Common myeloid progenitor, CD34-positive (primary cell): ENCODE measurements around the gene RUSF1.

Source experiments
- CTCF ChIA-PET: fragments of 350-600 bp; sonication (Branson Sonifier 250); formaldehyde crosslinking; loops from one replicate; lab custom pipeline; 2021; ENCODE audit warnings: antibody characterized with exemption; lab: Charles Lee
- POLR2A ChIA-PET: fragments of 350-600 bp; sonication (Branson Sonifier 250); formaldehyde crosslinking; loops from one replicate; lab custom pipeline; 2021; ENCODE audit warnings: antibody characterized with exemption; lab: Charles Lee
- DNase-seq, 3 donors: peaks; one replicate each; pipeline versions ENCODE4 v3.0.0 to v3.0.0-alpha.2; 2013
- H3K27ac ChIP-seq, 2 experiments: 1 replicate in 1 of 2; 2 replicates in 1 of 2; pipeline ENCODE4 v1.7.0; 2013; ENCODE audit warnings: inconsistent platforms in 2 of 2, low read length in 2 of 2, mild to moderate bottlenecking in 2 of 2, low read depth in 1 of 2, moderate library complexity in 1 of 2; ENCODE audit not compliant: severe bottlenecking in 2 of 2, insufficient read depth in 1 of 2, poor library complexity in 1 of 2
- H3K27me3 ChIP-seq, 5 experiments: replicated peaks in 2 of 5; 1 replicate in 3 of 5; 2 replicates in 2 of 5; pipeline versions ENCODE4 v1.6.1 to v1.7.0; 2013; ENCODE audit warnings: low read length in 4 of 5, mild to moderate bottlenecking in 2 of 5, moderate library complexity in 2 of 5, inconsistent platforms in 1 of 5; ENCODE audit not compliant: insufficient read depth in 5 of 5, control insufficient read depth in 4 of 5
- H3K36me3 ChIP-seq, 4 experiments: 1 replicate in 2 of 4; 2 replicates in 2 of 4; pipeline versions ENCODE4 v1.6.1 to v1.7.0; 2013; ENCODE audit warnings: low read length in 3 of 4, control low read depth in 1 of 4, mild to moderate bottlenecking in 1 of 4; ENCODE audit not compliant: control insufficient read depth in 4 of 4, insufficient read depth in 4 of 4
- H3K4me1 ChIP-seq, 4 experiments: 1 replicate in 3 of 4; 2 replicates in 1 of 4; pipeline versions ENCODE4 v1.6.1 to v1.7.1; 2013; ENCODE audit warnings: low read length in 3 of 4, mild to moderate bottlenecking in 3 of 4, control low read depth in 1 of 4, inconsistent platforms in 1 of 4, moderate library complexity in 1 of 4; ENCODE audit not compliant: control insufficient read depth in 4 of 4, insufficient read depth in 4 of 4; ENCODE audit errors: control extremely low read depth in 1 of 4
- H3K4me3 ChIP-seq, 7 experiments: 1 replicate in 4 of 7; 2 replicates in 3 of 7; pipeline versions ENCODE4 v1.5.1 to v1.7.0; 2013; ENCODE audit warnings: mild to moderate bottlenecking in 7 of 7, low read length in 6 of 7, moderate library complexity in 6 of 7, inconsistent platforms in 2 of 7, low read depth in 2 of 7, control low read depth in 1 of 7; ENCODE audit not compliant: insufficient read depth in 4 of 7, control insufficient read depth in 1 of 7; ENCODE audit errors: extremely low read depth in 1 of 7
- H3K9me3 ChIP-seq, 5 experiments: 1 replicate in 4 of 5; 2 replicates in 1 of 5; pipeline versions ENCODE4 v1.6.1 to v1.7.1; 2013; ENCODE audit warnings: low read length in 4 of 5, mild to moderate bottlenecking in 2 of 5, inconsistent platforms in 1 of 5, low read depth in 1 of 5, moderate library complexity in 1 of 5; ENCODE audit not compliant: control insufficient read depth in 4 of 5, insufficient read depth in 2 of 5; ENCODE audit errors: control extremely low read depth in 1 of 5
- WGBS: methylation state at CpG from one replicate; pipeline ENCODE4 v1.1.5; 2013; ENCODE audit not compliant: insufficient coverage; 5-methylcytosine and 5-hydroxymethylcytosine counted together

The RUSF1 gene

GRCh38 chr16:31458073-31458843, 49.9 kb downstream of the RUSF1 start:
- peaks cover 2 to 31% (median 18%) of the 10 kb centered on the region in 4 experiments for H3K36me3 ChIP-seq
- peak; percentile 61 to 94 (median 92) for DNase-seq
- POLR2A ChIA-PET, result interaction anchor here (0.5 to 2.5 kb wide), 13 partner anchors 8 to 501 kb away, joined by 3 to 7 read pairs (median 4); partner anchors contain the start of genes FUS, RUSF1, SETD1A and ZNF267
- H3K27ac ChIP-seq, result peak overlapping the region; percentile 97 to 98
- H3K27me3 ChIP-seq, result no peaks in the 10 kb centered on the region
- CTCF ChIA-PET, result interaction anchor here (0.6 to 5.7 kb wide), 13 partner anchors 9 to 411 kb away, joined by 3 to 36 read pairs (median 5); partner anchors contain the start of genes SLC5A2, TGFB1I1 and ZNF843
- no peaks in the 10 kb centered on the region for H3K9me3 ChIP-seq
- peaks cover 2 to 67% (median 56%) of the 10 kb centered on the region in 4 experiments for H3K4me1 ChIP-seq
- WGBS, result under 1% methylated on average over 40 of the region's 42 CpGs
- peak overlapping the region; percentile 66 to 90 (median 86) for H3K4me3 ChIP-seq

GRCh38 chr16:31456988-31457360, 51.2 kb downstream of the RUSF1 start:
- Histone ChIP-seq H3K36me3 (peaks cover 2 to 21% (median 9%) of the 10 kb centered on the region in 4 experiments), H3K9me3 (no peaks in the 10 kb centered on the region), H3K27me3 (no peaks in the 10 kb centered on the region), H3K4me3 (peak overlapping the region in 5 of 7 experiments; percentile 13 to 90 (median 86)), H3K27ac (peak overlapping the region in 1 of 2 experiments; percentile 47), H3K4me1 (peaks cover 2 to 80% (median 63%) of the 10 kb centered on the region in 4 experiments)
- 86% methylated on average over 5 of the region's 8 CpGs for WGBS
- POLR2A ChIA-PET, result interaction anchor here (0.5 kb wide), 1 partner anchor 208 kb away, joined by 3 read pairs; no protein-coding TSS in a partner anchor
- CTCF ChIA-PET, result interaction anchor here (0.8 to 6.3 kb wide), 15 partner anchors 9 to 412 kb away, joined by 3 to 36 read pairs (median 5); partner anchors contain the start of genes SLC5A2 and ZNF843
- DNase-seq, result no peak

GRCh38 chr16:31455601-31456314, 52.4 kb downstream of the RUSF1 start:
- ChIA-PET CTCF (interaction anchor here (0.8 to 6.3 kb wide), 16 partner anchors 10 to 364 kb away, joined by 3 to 36 read pairs (median 4); partner anchors contain the start of gene ZNF843), POLR2A (interaction anchor here (0.6 kb wide), 1 partner anchor 49 kb away, joined by 3 read pairs; no protein-coding TSS in a partner anchor)
- peak overlapping the region in 4 of 7 experiments; percentile 5 to 43 (median 30) for H3K4me3 ChIP-seq
- H3K27me3 ChIP-seq, result no peaks in the 10 kb centered on the region
- DNase-seq, result peak; percentile 57 to 70 (median 66)
- H3K27ac ChIP-seq, result peak overlapping the region in 1 of 2 experiments; percentile 19
- H3K4me1 ChIP-seq, result peaks cover 4 to 82% (median 67%) of the 10 kb centered on the region in 4 experiments
- WGBS, result 30% methylated on average over 12 of the region's 17 CpGs
- peaks cover 0 to 16% (median 4%) of the 10 kb centered on the region in 4 experiments for H3K36me3 ChIP-seq
- H3K9me3 ChIP-seq, result no peaks in the 10 kb centered on the region

GRCh38 chr16:31453255-31454204, 54.7 kb downstream of the RUSF1 start:
- H3K27ac ChIP-seq, result peak overlapping the region in 1 of 2 experiments; percentile 49
- peak overlapping the region in 1 of 7 experiments; percentile 11 for H3K4me3 ChIP-seq
- peaks cover 4 to 68% (median 56%) of the 10 kb centered on the region in 4 experiments for H3K4me1 ChIP-seq
- ChIA-PET POLR2A (no interaction called here), CTCF (interaction anchor here (0.8 to 6.3 kb wide), 10 partner anchors 7 to 415 kb away, joined by 3 to 36 read pairs (median 8); partner anchors contain the start of gene ZNF843)
- no peaks in the 10 kb centered on the region for H3K27me3 ChIP-seq
- 66% methylated on average over 17 of the region's 20 CpGs for WGBS
- H3K36me3 ChIP-seq, result peaks cover 0 to 16% (median 4%) of the 10 kb centered on the region in 4 experiments
- DNase-seq, result peak; percentile 23 to 69 (median 63)
- no peaks in the 10 kb centered on the region for H3K9me3 ChIP-seq

- ChIA-PET CTCF (interaction anchor here (0.6 to 6.3 kb wide), 9 partner anchors 8 to 416 kb away, joined by 3 to 30 read pairs (median 5); partner anchors contain the start of gene ZNF843), POLR2A (no interaction called here)
- Histone ChIP-seq H3K27me3 (no peaks in the 10 kb centered on the region), H3K36me3 (peaks cover 0 to 16% (median 4%) of the 10 kb centered on the region in 4 experiments), H3K27ac (peak overlapping the region in 1 of 2 experiments; percentile 49), H3K9me3 (no peaks in the 10 kb centered on the region), H3K4me1 (peaks cover 4 to 62% (median 49%) of the 10 kb centered on the region in 4 experiments), H3K4me3 (no peak overlapping the region)
- no peak for DNase-seq
- 45% methylated on average over 1 of the region's 3 CpGs for WGBS
Observed at GRCh38 chr16:31452631-31453106, 55.5 kb downstream of the RUSF1 start.
